Panc1 (cell line): ENCODE results near the gene DMAC2. TPM values are rescaled to one million over a fixed set of nuclear protein-coding genes. Genes with fewer than 3 reads are reported as not detected.

ENCODE experiments used
- ATAC-seq: fragments of 200-7000 bp; cut with Tn5 transposase; 2 replicates; pipeline ENCODE4 v1.9.1; 2020; ENCODE audit warnings: mild to moderate bottlenecking, moderate library complexity
- BruUV-seq: library from RNA; stranded (reverse); fragments of 400-500 nt; replicated peaks from 2 replicates; lab custom pipeline; 2021; lab: Mats Ljungman, UMichigan
- CTCF ChIA-PET: fragments of 300-600 bp; sonication (Branson Sonifier 250); formaldehyde crosslinking; loops from one replicate; lab custom pipeline; 2022; ENCODE audit warnings: antibody characterized with exemption; lab: Charles Lee
- POLR2A ChIA-PET: fragments of 300-600 bp; sonication (Branson Sonifier 250); formaldehyde crosslinking; loops from one replicate; lab custom pipeline; 2022; ENCODE audit warnings: antibody characterized with exemption; lab: Charles Lee
- DNase-seq: peaks from one replicate; pipeline ENCODE4 v3.0.0-alpha.2; 2010; ENCODE audit warnings: low read depth, low spot score
- H3K27ac ChIP-seq: 2 replicates; pipeline ENCODE4 v1.5.1; 2011; ENCODE audit warnings: mild to moderate bottlenecking, low read length, inconsistent platforms
- H3K27me3 ChIP-seq: fragments of 200-500 bp; sonication (Bioruptor generic); 2 replicates; pipeline ENCODE4 v1.6.0; 2014; ENCODE audit warnings: low read length, inconsistent platforms; ENCODE audit not compliant: control insufficient read depth, insufficient read depth
- H3K36me3 ChIP-seq: fragments of 200-500 bp; sonication (Bioruptor generic); 2 replicates; pipeline ENCODE4 v1.5.1; 2014; ENCODE audit warnings: inconsistent platforms, mild to moderate bottlenecking, low read length, moderate library complexity; ENCODE audit not compliant: control insufficient read depth, insufficient read depth
- H3K4me1 ChIP-seq: 2 replicates; pipeline ENCODE4 v1.5.1; 2011; ENCODE audit warnings: inconsistent platforms, mild to moderate bottlenecking, low read length, moderate library complexity; ENCODE audit not compliant: control insufficient read depth, insufficient read depth
- H3K4me3 ChIP-seq, 2 experiments: 2 replicates each; pipeline ENCODE4 v1.5.1; 2011 to 2012; ENCODE audit warnings: low read depth in 2 of 2, low read length in 2 of 2, mild to moderate bottlenecking in 2 of 2, inconsistent platforms in 1 of 2, moderate library complexity in 1 of 2
- H3K9me3 ChIP-seq: fragments of 200-500 bp; sonication (Bioruptor generic); 2 replicates; pipeline ENCODE4 v1.5.1; 2014; ENCODE audit warnings: low read depth, mild to moderate bottlenecking, inconsistent platforms, low read length, moderate library complexity; ENCODE audit not compliant: control insufficient read depth, insufficient read depth
- CTCF ChIP-seq: fragments of 450-650 bp; IDR thresholded peaks from 2 replicates; pipeline ENCODE4 v1.5.1; 2017; ENCODE audit warnings: mild to moderate bottlenecking
- POLR2AphosphoS5 ChIP-seq: IDR thresholded peaks from 2 replicates; pipeline ENCODE4 v1.6.1; 2012; ENCODE audit warnings: mild to moderate bottlenecking, low read depth, low read length, moderate library complexity
- REST ChIP-seq, 2 experiments: IDR thresholded peaks; 2 replicates each; pipeline ENCODE4 v1.6.1; 2011 to 2012; ENCODE audit warnings: low read depth in 2 of 2, control low read depth in 1 of 2, low read length in 1 of 2, mild to moderate bottlenecking in 1 of 2, moderate library complexity in 1 of 2; ENCODE audit not compliant: insufficient read depth in 1 of 2
- SIN3A ChIP-seq: IDR thresholded peaks from 2 replicates; pipeline ENCODE4 v1.6.1; 2012; ENCODE audit warnings: low read depth, mild to moderate bottlenecking, low read length, moderate library complexity, borderline replicate concordance; ENCODE audit not compliant: insufficient read depth
- TCF7L2 ChIP-seq: IDR thresholded peaks from 2 replicates; pipeline ENCODE4 v1.6.1; 2011; ENCODE audit warnings: mild to moderate bottlenecking, low read depth, low read length, inconsistent platforms
- in situ Hi-C: cut with HindIII; loops from 2 replicates; pipeline ENCODE4 v1.10.0; 2016; ENCODE audit warnings: low sequenced_read_pairs, low pct_unique_long_range_greater_than_20kb
- intact Hi-C: fragments of 100-400 bp; cut with micrococcal nuclease; formaldehyde crosslinking; loops from one replicate; pipeline ENCODE4 v1.10.0; 2022; ENCODE audit not compliant: unreplicated experiment
- total RNA-seq: library from RNA; stranded (reverse); gene quantifications from one replicate; pipeline ENCODE4 v1.2.1, GENCODE V29; 2021; ENCODE audit not compliant: unreplicated experiment

Gene DMAC2
- total RNA-seq, 1 experiment from 2014 or later: 37.5 TPM

- TF ChIP-seq REST (IDR thresholded peaks at IDR 0.05; ENCODE audit: insufficient read depth in 1 of 2, low read depth in 2 of 2, low read length in 1 of 2) (no peak), SIN3A (no peak), TCF7L2 (no peak), POLR2AphosphoS5 (no peak), CTCF (no peak)
- no TSS peak for BruUV-seq
- peak overlapping the region; percentile 96 for H3K27ac ChIP-seq
- ATAC-seq: no peak
- DNase-seq: no peak
- peak overlapping the region; percentile 91 to 100 for H3K4me3 ChIP-seq
- no peaks in the 10 kb centered on the region for H3K9me3 ChIP-seq
- intact Hi-C loops (no loop called here), in situ Hi-C loops (no loop called here)
- H3K36me3 ChIP-seq: peaks cover 8% of the 10 kb centered on the region; the same call in 1 of the 2 replicates
- POLR2A ChIA-PET: no interaction called here
- CTCF ChIA-PET: no interaction called here
- no peaks in the 10 kb centered on the region for H3K4me1 ChIP-seq
- H3K27me3 ChIP-seq: no peaks in the 10 kb centered on the region
Measured at GRCh38 chr19:41398050-41398418, 41.7 kb downstream of the DMAC2 start.

GRCh38 chr19:41397086-41398049 is 42.3 kb downstream of the DMAC2 start, which contains the start of the genes BCKDHA and EXOSC5:
Gene BCKDHA (plus strand): TSS chr19:41397818. CDS start chr19:41397828, 10 bp downstream.
Gene EXOSC5 (minus strand): TSS chr19:41397359. CDS start chr19:41397328, 31 bp downstream.
- Histone ChIP-seq H3K27me3 (no peaks in the 10 kb centered on the region), H3K4me1 (no peaks in the 10 kb centered on the region), H3K9me3 (no peaks in the 10 kb centered on the region), H3K4me3 (peak within 1 kb of the TSS; percentile 91 to 100), H3K27ac (peak within 1 kb of the TSS; percentile 96), H3K36me3 (peaks cover 8% of the 10 kb centered on the region; the same call in 1 of the 2 replicates)
- intact Hi-C loops (no loop called here), in situ Hi-C loops (no loop called here)
- peak; percentile 96 for DNase-seq
- ChIA-PET POLR2A (no interaction called here), CTCF (no interaction called here)
- peak; percentile 98 for ATAC-seq
- TSS peak; percentile 90 for BruUV-seq
- TF ChIP-seq CTCF (no peak), REST (IDR thresholded peaks at IDR 0.05; ENCODE audit: insufficient read depth in 1 of 2, low read depth in 2 of 2, low read length in 1 of 2) (0 out of 4 replicates have a peak, but pooled peaks of 1 of the 2 experiments have one; percentile 13), POLR2AphosphoS5 (no peak; the same call in 1 of the 2 replicates), TCF7L2 (no peak), SIN3A (peak; percentile 98; the same call in 1 of the 2 replicates)
